HCT116 (cell line): ENCODE results near the gene ASPG. TPM values are rescaled to one million over a fixed set of nuclear protein-coding genes. Genes with fewer than 3 reads are reported as not detected.

Experiments
- ATAC-seq: fragments of 200-7000 bp; cut with Tn5 transposase; 2 replicates; pipeline ENCODE4 v1.9.1; 2020; ENCODE audit warnings: mild to moderate bottlenecking, moderate library complexity
- BruUV-seq: library from RNA; stranded (reverse); fragments of 400-500 nt; replicated peaks from 2 replicates; lab custom pipeline; 2021; lab: Mats Ljungman, UMichigan
- CTCF ChIA-PET: fragments of 300-600 bp; sonication (Branson Sonifier 250); formaldehyde crosslinking; loops from one replicate; lab custom pipeline; 2021; ENCODE audit warnings: antibody characterized with exemption; lab: Charles Lee
- POLR2A ChIA-PET: fragments of 300-600, 350-600 bp; sonication (Branson Sonifier 250); formaldehyde crosslinking; loops from one replicate; lab custom pipeline; 2021; ENCODE audit warnings: antibody characterized with exemption; lab: Charles Lee
- RAD21 ChIA-PET, 2 experiments: fragments of 300-600 bp; sonication (Branson Sonifier 250); formaldehyde crosslinking; loops; one replicate each; lab custom pipeline; 2023; ENCODE audit warnings: low total read pairs in 2 of 2; ENCODE audit not compliant: uncharacterized antibody in 2 of 2, unreplicated experiment in 2 of 2, low non-redundant PET in 1 of 2; lab: Charles Lee
- DNase-seq: peaks from one replicate; pipeline ENCODE4 v3.0.0-alpha.2; 2010; ENCODE audit warnings: low read depth, low spot score
- H2AFZ ChIP-seq: fragments of 200-600 bp; shearing (Covaris generic), sonication (generic); 2 replicates; pipeline ENCODE4 v1.6.1; 2017; ENCODE audit warnings: low read depth, mixed run types, mixed read lengths, antibody characterized with exemption, low read length; ENCODE audit not compliant: poor library complexity, severe bottlenecking
- H3K27ac ChIP-seq: 2 replicates; pipeline ENCODE4 v1.5.1; 2012; ENCODE audit warnings: low read depth, low read length
- H3K27me3 ChIP-seq: fragments of 200-600 bp; sonication (generic); 2 replicates; pipeline ENCODE4 v1.6.1; 2016; ENCODE audit warnings: mixed run types, low read length, mixed read lengths; ENCODE audit not compliant: insufficient read depth
- H3K36me3 ChIP-seq, 2 experiments: fragments of 200-500 bp in 1 of 2; fragments of 200-600 bp in 1 of 2; sonication (Bioruptor generic) in 1 of 2; sonication (generic) in 1 of 2; 2 replicates each; pipeline versions ENCODE4 v1.5.1 to v1.6.1; 2014 to 2016; ENCODE audit warnings: low read length in 2 of 2, inconsistent platforms in 1 of 2, mixed read lengths in 1 of 2, mixed run types in 1 of 2; ENCODE audit not compliant: insufficient read depth in 2 of 2, control insufficient read depth in 1 of 2
- H3K4me1 ChIP-seq, 2 experiments: fragments of 200-600 bp in 1 of 2; sonication (generic) in 1 of 2; 2 replicates each; pipeline versions ENCODE4 v1.5.1 to v1.6.1; 2012 to 2017; ENCODE audit warnings: low read length in 2 of 2, inconsistent platforms in 1 of 2, mild to moderate bottlenecking in 1 of 2, mixed read lengths in 1 of 2, mixed run types in 1 of 2, moderate library complexity in 1 of 2; ENCODE audit not compliant: insufficient read depth in 2 of 2, control insufficient read depth in 1 of 2
- H3K4me2 ChIP-seq: fragments of 200-600 bp; sonication (generic); 2 replicates; pipeline ENCODE4 v1.6.1; 2017; ENCODE audit warnings: mixed run types, low read length, mixed read lengths
- H3K4me3 ChIP-seq, 2 experiments: fragments of 200-600 bp in 1 of 2; sonication (generic) in 1 of 2; replicated peaks in 1 of 2; 2 replicates each; pipeline ENCODE4 v1.5.1; 2011 to 2016; ENCODE audit warnings: low read length in 2 of 2, control low read depth in 1 of 2, low read depth in 1 of 2, mild to moderate bottlenecking in 1 of 2, mixed read lengths in 1 of 2, mixed run types in 1 of 2
- H3K79me2 ChIP-seq: fragments of 200-600 bp; sonication (generic); 2 replicates; pipeline ENCODE4 v1.6.1; 2017; ENCODE audit warnings: mild to moderate bottlenecking, mixed run types, low read length, moderate library complexity, mixed read lengths; ENCODE audit not compliant: insufficient read depth
- H3K9ac ChIP-seq: fragments of 200-600 bp; sonication (generic); 2 replicates; pipeline ENCODE4 v1.6.1; 2016; ENCODE audit warnings: low read length, mixed read lengths
- H3K9me2 ChIP-seq: fragments of 200-600 bp; sonication (generic), shearing (Covaris generic); 2 replicates; pipeline ENCODE4 v1.6.1; 2017; ENCODE audit warnings: mixed run types, mild to moderate bottlenecking, moderate library complexity; ENCODE audit not compliant: insufficient read depth
- H3K9me3 ChIP-seq, 2 experiments: fragments of 200-500 bp in 1 of 2; fragments of 200-600 bp in 1 of 2; sonication (Bioruptor generic) in 1 of 2; sonication (generic) in 1 of 2; 2 replicates each; pipeline ENCODE4 v1.6.1; 2014 to 2017; ENCODE audit warnings: low read length in 2 of 2, mixed read lengths in 2 of 2, inconsistent platforms in 1 of 2, low read depth in 1 of 2, mild to moderate bottlenecking in 1 of 2, mixed run types in 1 of 2, moderate library complexity in 1 of 2; ENCODE audit not compliant: control insufficient read depth in 1 of 2, insufficient read depth in 1 of 2
- H4K20me1 ChIP-seq: fragments of 200-600 bp; sonication (generic), shearing (Covaris generic); 2 replicates; pipeline ENCODE4 v1.6.1; 2017; ENCODE audit warnings: mixed run types, mild to moderate bottlenecking, moderate library complexity; ENCODE audit not compliant: insufficient read depth
- CBX3 ChIP-seq: IDR thresholded peaks from 2 replicates; pipeline ENCODE4 v1.6.1; 2012; ENCODE audit warnings: low read depth
- ELF1 ChIP-seq: IDR thresholded peaks from 2 replicates; pipeline ENCODE4 v1.6.1; 2012; ENCODE audit warnings: low read depth, borderline replicate concordance
- EZH2 ChIP-seq: fragments of 200-600 bp; sonication (generic); IDR thresholded peaks from 2 replicates; pipeline ENCODE4 v1.6.1; 2017; ENCODE audit warnings: antibody characterized with exemption, mixed run types
- EZH2phosphoT487 ChIP-seq: fragments of 200-600 bp; IDR thresholded peaks from 2 replicates; pipeline ENCODE4 v1.6.1; 2018; ENCODE audit warnings: antibody characterized with exemption, borderline replicate concordance
- FOSL1 ChIP-seq: IDR thresholded peaks from 2 replicates; pipeline ENCODE4 v1.6.1; 2012; ENCODE audit warnings: low read depth
- SIN3A ChIP-seq: IDR thresholded peaks from 2 replicates; pipeline ENCODE4 v1.6.1; 2012; ENCODE audit warnings: low read depth
- SP1 ChIP-seq: IDR thresholded peaks from 2 replicates; pipeline ENCODE4 v1.6.1; 2012; ENCODE audit warnings: low read depth
- YY1 ChIP-seq: IDR thresholded peaks from 2 replicates; pipeline ENCODE4 v1.6.1; 2011; ENCODE audit warnings: low read length, low read depth, moderate library complexity, mild to moderate bottlenecking; ENCODE audit not compliant: insufficient replicate concordance; ENCODE audit errors: extremely low read depth
- ZNF274 ChIP-seq: fragments of 200-500 bp; sonication (Bioruptor generic); IDR thresholded peaks from 2 replicates; pipeline ENCODE4 v1.6.1; 2014; ENCODE audit warnings: mild to moderate bottlenecking, low read depth, low read length, inconsistent platforms
- intact Hi-C: fragments of 100-400 bp; cut with micrococcal nuclease; formaldehyde crosslinking; loops from 2 replicates; pipeline ENCODE4 v1.10.0; 2022
- total RNA-seq: library from RNA; stranded (reverse); gene quantifications from one replicate; pipeline ENCODE4 v1.2.1, GENCODE V29; 2021; ENCODE audit not compliant: unreplicated experiment
- TF ChIP-seq, protein P1 (sequence below): IDR thresholded peaks from 2 replicates; pipeline ENCODE4 v1.6.1; 2012; ENCODE audit warnings: low read depth
- TF ChIP-seq, protein P2 (sequence below), 3 experiments: fragments of 200-600 bp in 1 of 3; sonication (generic) in 1 of 3; IDR thresholded peaks in 2 of 3; conservative IDR thresholded peaks in 1 of 3; 2 replicates each; pipeline ENCODE4 v1.5.1; 2012 to 2017; ENCODE audit warnings: low read depth in 2 of 3, low read length in 2 of 3, antibody characterized with exemption in 1 of 3, borderline replicate concordance in 1 of 3, control low read depth in 1 of 3, mild to moderate bottlenecking in 1 of 3, mixed read lengths in 1 of 3, mixed run types in 1 of 3, moderate library complexity in 1 of 3; ENCODE audit not compliant: insufficient read depth in 1 of 3
- TF ChIP-seq, protein P3 (sequence below): IDR thresholded peaks from 2 replicates; pipeline ENCODE4 v1.6.1; 2011; ENCODE audit warnings: mild to moderate bottlenecking, low read length, moderate library complexity; ENCODE audit not compliant: insufficient replicate concordance; ENCODE audit errors: extremely low read depth

The ASPG gene
- total RNA-seq, 1 experiment from 2014 or later = not detected

DNA sequence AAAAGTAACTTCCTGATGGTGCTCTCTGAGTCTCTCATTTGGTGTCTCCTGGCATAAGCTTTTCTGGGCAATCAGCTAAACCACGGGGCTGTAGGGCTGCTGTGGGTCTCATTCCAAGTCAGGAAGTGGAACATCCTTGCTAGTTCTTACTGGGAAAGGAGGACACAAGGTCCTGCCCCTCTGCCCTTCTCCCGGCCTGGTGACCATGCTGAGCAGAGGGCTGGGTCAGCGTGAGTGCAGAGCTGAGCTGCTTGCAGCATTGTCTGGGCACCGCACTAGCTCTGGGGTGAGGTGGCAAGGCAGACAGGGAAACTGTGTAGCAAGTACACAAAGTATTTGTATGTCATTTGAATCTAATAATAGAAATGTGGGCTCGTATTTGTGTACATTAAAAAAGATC lies 45.0 kb upstream of the ASPG start:
- BruUV-seq = no TSS peak
- H3K9me3 ChIP-seq = no peaks in the 10 kb centered on the region
- intact Hi-C loops = no loop called here
- no peak for ATAC-seq
- TF ChIP-seq EZH2phosphoT487 (no peak), SP1 (no peak), CBX3 (no peak), EZH2 (no peak), ZNF274 (no peak), ELF1 (no peak), FOSL1 (no peak), YY1 (no peak), SIN3A (no peak)
- TF ChIP-seq, protein P1, sequence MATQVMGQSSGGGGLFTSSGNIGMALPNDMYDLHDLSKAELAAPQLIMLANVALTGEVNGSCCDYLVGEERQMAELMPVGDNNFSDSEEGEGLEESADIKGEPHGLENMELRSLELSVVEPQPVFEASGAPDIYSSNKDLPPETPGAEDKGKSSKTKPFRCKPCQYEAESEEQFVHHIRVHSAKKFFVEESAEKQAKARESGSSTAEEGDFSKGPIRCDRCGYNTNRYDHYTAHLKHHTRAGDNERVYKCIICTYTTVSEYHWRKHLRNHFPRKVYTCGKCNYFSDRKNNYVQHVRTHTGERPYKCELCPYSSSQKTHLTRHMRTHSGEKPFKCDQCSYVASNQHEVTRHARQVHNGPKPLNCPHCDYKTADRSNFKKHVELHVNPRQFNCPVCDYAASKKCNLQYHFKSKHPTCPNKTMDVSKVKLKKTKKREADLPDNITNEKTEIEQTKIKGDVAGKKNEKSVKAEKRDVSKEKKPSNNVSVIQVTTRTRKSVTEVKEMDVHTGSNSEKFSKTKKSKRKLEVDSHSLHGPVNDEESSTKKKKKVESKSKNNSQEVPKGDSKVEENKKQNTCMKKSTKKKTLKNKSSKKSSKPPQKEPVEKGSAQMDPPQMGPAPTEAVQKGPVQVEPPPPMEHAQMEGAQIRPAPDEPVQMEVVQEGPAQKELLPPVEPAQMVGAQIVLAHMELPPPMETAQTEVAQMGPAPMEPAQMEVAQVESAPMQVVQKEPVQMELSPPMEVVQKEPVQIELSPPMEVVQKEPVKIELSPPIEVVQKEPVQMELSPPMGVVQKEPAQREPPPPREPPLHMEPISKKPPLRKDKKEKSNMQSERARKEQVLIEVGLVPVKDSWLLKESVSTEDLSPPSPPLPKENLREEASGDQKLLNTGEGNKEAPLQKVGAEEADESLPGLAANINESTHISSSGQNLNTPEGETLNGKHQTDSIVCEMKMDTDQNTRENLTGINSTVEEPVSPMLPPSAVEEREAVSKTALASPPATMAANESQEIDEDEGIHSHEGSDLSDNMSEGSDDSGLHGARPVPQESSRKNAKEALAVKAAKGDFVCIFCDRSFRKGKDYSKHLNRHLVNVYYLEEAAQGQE = no peak
- TF ChIP-seq, protein P2, sequence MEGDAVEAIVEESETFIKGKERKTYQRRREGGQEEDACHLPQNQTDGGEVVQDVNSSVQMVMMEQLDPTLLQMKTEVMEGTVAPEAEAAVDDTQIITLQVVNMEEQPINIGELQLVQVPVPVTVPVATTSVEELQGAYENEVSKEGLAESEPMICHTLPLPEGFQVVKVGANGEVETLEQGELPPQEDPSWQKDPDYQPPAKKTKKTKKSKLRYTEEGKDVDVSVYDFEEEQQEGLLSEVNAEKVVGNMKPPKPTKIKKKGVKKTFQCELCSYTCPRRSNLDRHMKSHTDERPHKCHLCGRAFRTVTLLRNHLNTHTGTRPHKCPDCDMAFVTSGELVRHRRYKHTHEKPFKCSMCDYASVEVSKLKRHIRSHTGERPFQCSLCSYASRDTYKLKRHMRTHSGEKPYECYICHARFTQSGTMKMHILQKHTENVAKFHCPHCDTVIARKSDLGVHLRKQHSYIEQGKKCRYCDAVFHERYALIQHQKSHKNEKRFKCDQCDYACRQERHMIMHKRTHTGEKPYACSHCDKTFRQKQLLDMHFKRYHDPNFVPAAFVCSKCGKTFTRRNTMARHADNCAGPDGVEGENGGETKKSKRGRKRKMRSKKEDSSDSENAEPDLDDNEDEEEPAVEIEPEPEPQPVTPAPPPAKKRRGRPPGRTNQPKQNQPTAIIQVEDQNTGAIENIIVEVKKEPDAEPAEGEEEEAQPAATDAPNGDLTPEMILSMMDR (IDR thresholded peaks at IDR 0.05 in 2 of 3, conservative IDR thresholded peaks at IDR 0.05 in 1 of 3; ENCODE audit: borderline replicate concordance in 1 of 3, insufficient read depth in 1 of 3, low read depth in 2 of 3, low read length in 2 of 3) = no peak
- TF ChIP-seq, protein P3, sequence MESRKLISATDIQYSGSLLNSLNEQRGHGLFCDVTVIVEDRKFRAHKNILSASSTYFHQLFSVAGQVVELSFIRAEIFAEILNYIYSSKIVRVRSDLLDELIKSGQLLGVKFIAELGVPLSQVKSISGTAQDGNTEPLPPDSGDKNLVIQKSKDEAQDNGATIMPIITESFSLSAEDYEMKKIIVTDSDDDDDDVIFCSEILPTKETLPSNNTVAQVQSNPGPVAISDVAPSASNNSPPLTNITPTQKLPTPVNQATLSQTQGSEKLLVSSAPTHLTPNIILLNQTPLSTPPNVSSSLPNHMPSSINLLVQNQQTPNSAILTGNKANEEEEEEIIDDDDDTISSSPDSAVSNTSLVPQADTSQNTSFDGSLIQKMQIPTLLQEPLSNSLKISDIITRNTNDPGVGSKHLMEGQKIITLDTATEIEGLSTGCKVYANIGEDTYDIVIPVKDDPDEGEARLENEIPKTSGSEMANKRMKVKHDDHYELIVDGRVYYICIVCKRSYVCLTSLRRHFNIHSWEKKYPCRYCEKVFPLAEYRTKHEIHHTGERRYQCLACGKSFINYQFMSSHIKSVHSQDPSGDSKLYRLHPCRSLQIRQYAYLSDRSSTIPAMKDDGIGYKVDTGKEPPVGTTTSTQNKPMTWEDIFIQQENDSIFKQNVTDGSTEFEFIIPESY = no peak
- TF ChIP-seq, all 23 proteins: peak for 0
- RAD21 ChIA-PET = no interaction called here
- Histone ChIP-seq H4K20me1 (no peaks in the 10 kb centered on the region), H3K27me3 (no peaks in the 10 kb centered on the region), H3K9ac (no peak overlapping the region), H3K4me1 (no peaks in the 10 kb centered on the region), H3K36me3 (no peaks in the 10 kb centered on the region), H3K4me3 (no peak overlapping the region), H3K9me2 (no peaks in the 10 kb centered on the region), H3K79me2 (no peaks in the 10 kb centered on the region), H3K4me2 (no peak overlapping the region), H2AFZ (no peak overlapping the region), H3K27ac (no peak overlapping the region)
- POLR2A ChIA-PET = no interaction called here
- no peak for DNase-seq
- CTCF ChIA-PET = no interaction called here
